AG10803 (cell line): ENCODE measurements around the gene ZFP36.

Experiments used
- DNase-seq: peaks from one replicate; pipeline ENCODE4 v3.0.0; 2010; ENCODE audit warnings: low read depth
- H3K4me3 ChIP-seq: 2 replicates; pipeline ENCODE4 v1.5.1; 2011; ENCODE audit warnings: mild to moderate bottlenecking, low read length, control low read depth
- TF ChIP-seq, protein P1 (sequence below): conservative IDR thresholded peaks from 2 replicates; pipeline ENCODE4 v1.5.1; 2011; ENCODE audit warnings: mild to moderate bottlenecking, low read length, control low read depth, inconsistent platforms

ZFP36 gene

DNA sequence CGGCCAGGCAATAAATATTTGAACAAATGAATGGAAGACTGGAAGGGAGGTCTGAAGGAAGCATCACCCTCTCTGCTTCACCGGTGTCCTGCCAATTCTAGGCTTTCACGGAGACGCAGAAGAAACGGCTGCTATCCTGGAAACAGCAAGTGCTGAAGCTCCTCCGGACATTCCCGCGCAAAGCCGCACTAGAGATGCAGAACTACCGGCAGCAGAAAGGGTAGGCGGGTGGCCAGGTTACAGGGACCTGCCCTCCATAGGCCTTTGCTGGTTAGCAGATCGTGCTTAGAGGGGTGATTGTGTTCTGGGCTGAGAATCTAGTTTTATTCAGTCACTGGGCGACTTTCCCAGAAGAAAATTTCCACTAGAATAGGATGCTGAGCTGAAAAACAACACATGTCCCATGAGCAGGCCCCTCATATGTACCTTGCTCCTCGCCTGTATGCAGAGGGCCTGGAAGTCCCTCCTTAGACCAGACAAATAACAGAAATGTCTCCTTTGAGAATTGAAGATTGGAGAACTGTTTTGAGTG lies 26.7 kb upstream of the ZFP36 start:
- DNase-seq: no peak
- no peak overlapping the region for H3K4me3 ChIP-seq
- TF ChIP-seq, protein P1, sequence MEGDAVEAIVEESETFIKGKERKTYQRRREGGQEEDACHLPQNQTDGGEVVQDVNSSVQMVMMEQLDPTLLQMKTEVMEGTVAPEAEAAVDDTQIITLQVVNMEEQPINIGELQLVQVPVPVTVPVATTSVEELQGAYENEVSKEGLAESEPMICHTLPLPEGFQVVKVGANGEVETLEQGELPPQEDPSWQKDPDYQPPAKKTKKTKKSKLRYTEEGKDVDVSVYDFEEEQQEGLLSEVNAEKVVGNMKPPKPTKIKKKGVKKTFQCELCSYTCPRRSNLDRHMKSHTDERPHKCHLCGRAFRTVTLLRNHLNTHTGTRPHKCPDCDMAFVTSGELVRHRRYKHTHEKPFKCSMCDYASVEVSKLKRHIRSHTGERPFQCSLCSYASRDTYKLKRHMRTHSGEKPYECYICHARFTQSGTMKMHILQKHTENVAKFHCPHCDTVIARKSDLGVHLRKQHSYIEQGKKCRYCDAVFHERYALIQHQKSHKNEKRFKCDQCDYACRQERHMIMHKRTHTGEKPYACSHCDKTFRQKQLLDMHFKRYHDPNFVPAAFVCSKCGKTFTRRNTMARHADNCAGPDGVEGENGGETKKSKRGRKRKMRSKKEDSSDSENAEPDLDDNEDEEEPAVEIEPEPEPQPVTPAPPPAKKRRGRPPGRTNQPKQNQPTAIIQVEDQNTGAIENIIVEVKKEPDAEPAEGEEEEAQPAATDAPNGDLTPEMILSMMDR: no peak

DNA sequence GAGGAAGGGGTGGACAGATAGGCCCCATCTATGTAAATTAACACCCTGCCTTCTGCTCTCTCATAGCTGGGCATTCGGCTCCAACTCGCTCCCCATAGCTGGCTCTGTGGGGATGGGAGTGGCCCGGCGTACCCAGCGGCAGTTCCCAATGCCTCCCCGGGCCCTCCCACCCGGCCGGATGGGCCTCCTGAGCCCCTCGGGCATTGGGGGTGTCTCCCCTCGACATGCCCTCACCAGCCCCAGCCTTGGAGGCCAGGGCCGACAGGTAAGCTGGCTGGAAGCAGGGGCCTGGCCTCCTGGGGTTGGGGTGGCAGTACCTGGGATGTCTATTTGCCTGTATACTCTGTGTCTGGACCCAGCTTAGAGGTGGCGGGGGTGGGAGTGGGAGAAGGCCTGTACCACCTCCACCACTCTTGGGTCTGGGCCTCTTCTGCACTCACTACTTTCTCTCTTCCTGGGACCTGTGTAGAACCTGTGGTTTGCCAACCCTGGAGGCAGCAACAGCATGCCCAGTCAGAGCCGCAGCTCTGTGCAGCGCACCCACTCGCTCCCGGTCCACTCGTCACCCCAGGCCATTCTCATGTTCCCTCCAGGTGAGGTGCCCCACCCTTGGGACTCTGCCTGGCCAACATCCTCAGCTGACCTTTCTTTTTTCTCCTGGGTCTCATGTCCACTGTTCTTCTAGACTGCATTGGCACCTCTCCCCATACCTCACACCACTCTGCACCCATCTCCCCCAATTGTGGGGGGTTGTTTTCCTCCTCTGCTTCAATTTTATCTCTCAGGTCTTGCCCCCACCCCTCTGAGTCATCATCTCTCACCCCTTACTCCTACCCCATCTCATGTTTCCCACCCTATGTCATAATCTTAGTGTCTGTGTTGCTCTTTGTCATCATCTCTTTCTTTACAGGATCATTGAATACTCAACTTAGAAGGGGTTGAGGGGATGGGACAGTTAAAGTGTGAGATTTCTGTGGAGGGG lies 25.8 kb upstream of the ZFP36 start:
- TF ChIP-seq, protein P1: no peak
- DNase-seq: no peak
- H3K4me3 ChIP-seq: no peak overlapping the region

DNA sequence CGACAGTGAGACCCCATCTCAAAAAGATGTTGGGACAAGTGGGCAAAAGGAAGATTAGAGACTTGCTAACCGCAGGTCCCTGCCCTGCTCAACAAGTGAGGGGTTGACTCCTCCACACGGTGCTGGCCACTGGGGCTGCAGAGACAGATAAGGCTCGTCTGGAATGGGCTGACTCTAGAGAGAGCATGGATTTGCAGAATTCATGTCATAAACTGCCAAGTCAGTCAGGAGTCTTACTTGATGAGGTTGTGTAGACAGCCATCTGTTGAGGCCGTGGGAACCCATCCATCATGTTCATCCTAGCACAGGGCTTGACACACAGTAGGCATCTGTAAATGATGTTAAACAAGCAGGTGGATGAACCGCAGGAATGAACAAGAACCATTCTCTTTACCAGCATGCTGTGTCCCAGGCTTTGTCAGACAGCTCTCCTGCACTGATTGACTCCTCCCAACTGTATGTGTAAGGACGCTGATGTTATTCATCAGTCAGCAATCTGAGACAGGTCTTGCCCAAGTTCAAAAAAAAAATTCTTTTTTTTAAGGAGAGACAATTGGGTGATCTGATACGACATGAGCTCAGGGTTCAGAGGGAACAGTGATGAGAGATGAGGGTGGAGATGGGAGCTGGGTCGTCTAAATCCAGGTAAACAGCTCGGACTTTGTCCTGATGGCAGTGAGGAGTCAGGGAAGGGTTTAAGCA lies 24.6 kb upstream of the ZFP36 start:
- H3K4me3 ChIP-seq: no peak overlapping the region
- TF ChIP-seq, protein P1: no peak
- no peak for DNase-seq

DNA sequence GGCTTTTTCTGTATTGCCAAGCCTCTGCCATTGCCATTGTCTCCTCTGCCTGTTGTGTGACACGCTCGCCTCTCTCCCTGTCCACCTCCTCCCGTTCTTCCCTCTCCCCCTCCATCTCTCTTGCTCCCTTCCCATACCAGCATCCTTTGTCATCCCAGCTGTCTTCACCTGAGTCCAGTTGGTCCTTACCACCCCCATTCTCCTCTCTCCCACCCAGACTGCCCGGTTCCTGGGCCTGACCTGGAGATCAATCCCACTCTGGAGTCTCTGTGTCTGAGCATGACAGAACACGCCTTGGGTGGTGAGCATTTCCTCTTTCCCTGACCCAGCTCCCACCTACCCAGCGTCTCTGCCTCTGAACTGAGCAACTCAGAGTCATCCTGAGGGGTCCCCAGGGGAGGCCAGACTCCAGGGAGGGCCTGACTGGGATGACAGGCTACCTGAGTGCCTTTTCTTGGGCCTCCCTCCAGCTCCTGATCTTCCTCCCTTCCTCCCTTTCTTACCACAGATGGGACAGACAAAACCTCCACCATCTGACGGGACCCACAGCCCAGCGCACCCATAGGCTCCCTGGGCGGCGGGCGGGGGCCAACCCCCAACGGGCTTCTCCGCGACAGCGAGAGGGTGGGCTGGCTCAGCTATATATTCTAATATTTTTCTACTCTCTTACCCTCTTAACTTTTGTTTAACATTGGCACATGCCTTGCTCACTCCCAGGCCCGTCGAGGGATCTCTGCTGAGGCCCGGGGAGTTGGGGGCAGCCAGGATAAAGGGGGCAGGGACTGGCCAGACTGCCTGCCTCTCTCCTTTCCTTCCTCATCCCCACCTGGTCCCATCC lies 23.4 kb upstream of the ZFP36 start:
- no peak for DNase-seq
- H3K4me3 ChIP-seq: no peak overlapping the region
- TF ChIP-seq, protein P1: no peak

DNA sequence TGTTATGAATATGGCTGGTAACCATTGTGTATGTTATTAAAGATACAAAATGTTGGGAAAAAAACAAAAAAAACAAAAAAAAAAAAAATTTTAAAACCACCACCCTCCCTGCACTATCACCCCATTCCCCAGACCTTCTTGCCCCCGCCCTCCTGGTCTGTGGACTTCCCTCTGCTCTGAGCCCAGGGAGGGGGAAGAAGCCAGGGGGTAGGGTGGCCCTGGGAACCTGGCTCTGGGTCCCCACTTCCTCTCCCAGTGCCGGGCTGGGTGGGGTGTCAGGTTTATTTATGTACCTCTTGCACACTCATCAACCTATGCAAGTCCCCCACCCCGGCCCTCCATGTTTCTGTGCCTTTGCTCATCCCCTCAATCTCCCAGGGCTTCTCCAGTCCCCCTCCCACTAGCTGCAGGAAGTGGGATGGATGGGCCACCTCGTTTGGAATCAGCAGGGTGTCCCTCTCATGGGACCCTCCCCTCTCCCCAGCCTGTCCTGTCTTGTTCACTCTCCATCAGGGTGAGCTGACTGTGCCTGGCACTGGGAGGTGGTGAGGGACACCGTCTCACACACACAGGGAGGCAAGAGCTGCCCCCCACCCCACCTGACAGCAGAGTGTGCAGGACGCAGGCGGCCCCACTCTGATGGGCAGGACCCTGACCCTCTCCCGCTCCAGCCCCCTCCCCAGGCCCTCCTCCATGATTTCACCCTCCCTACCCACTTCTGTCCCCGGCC lies 21.6 kb upstream of the ZFP36 start:
- H3K4me3 ChIP-seq: no peak overlapping the region
- DNase-seq: no peak
- TF ChIP-seq, protein P1: no peak
